K562 (cell line): ENCODE data around the gene LRRTM4.

Source experiments
- CTCF ChIP-seq, 3 experiments: IDR thresholded peaks in 2 of 3; conservative IDR thresholded peaks in 1 of 3; 2 replicates each; pipeline ENCODE4 v1.5.1; 2011 to 2012; ENCODE audit warnings: low read length in 3 of 3, mild to moderate bottlenecking in 3 of 3, control low read depth in 2 of 3, improper control_type of control experiment in 1 of 3, inconsistent platforms in 1 of 3, low read depth in 1 of 3, mixed read lengths in 1 of 3, moderate library complexity in 1 of 3; ENCODE audit not compliant: insufficient read depth in 2 of 3
- DDX20 ChIP-seq: fragments of 450-650 bp; IDR thresholded peaks from 2 replicates; pipeline ENCODE4 v1.6.1; 2016; ENCODE audit warnings: missing genetic modification characterization, low read depth, mild to moderate bottlenecking, missing compliant biosample characterization, moderate library complexity
- ELF4 ChIP-seq: fragments of 450-650 bp; formaldehyde crosslinking; IDR thresholded peaks from 2 replicates; pipeline ENCODE4 v1.4.0; 2022; ENCODE audit warnings: missing genetic modification characterization
- KDM1A ChIP-seq, 2 experiments: fragments of 450-650 bp; IDR thresholded peaks; 2 replicates each; pipeline ENCODE4 v1.6.1; 2016; ENCODE audit warnings: mild to moderate bottlenecking in 2 of 2
- NFIX ChIP-seq: fragments of 250-450 bp; sonication (Bioruptor Pico); IDR thresholded peaks from 2 replicates; pipeline ENCODE4 v1.4.0; 2020; ENCODE audit warnings: low read depth, mild to moderate bottlenecking, moderate library complexity
- POLR2AphosphoS5 ChIP-seq: IDR thresholded peaks from 2 replicates; pipeline ENCODE4 v1.6.1; 2011; ENCODE audit warnings: mild to moderate bottlenecking, low read depth, low read length, moderate library complexity; ENCODE audit not compliant: control insufficient read depth, insufficient read depth
- REST ChIP-seq, 2 experiments: fragments of 450-650 bp; formaldehyde crosslinking in 1 of 2; IDR thresholded peaks; 2 replicates each; pipeline versions ENCODE4 v1.4.0 to v1.6.1; 2014 to 2020; ENCODE audit warnings: mild to moderate bottlenecking in 2 of 2, borderline replicate concordance in 1 of 2, low read depth in 1 of 2
- SP1 ChIP-seq: sonication (generic); formaldehyde crosslinking; IDR thresholded peaks from 2 replicates; pipeline ENCODE4 v1.8.1; 2022; ENCODE audit warnings: mild to moderate bottlenecking, missing genetic modification reagents
- USF2 ChIP-seq: sonication (generic); formaldehyde crosslinking; IDR thresholded peaks from 2 replicates; pipeline ENCODE4 v1.5.0; 2020; ENCODE audit warnings: missing genetic modification reagents
- ZNF174 ChIP-seq: fragments of 250-450 bp; sonication (Bioruptor Pico); IDR thresholded peaks from 2 replicates; pipeline ENCODE4 v1.4.0; 2020; ENCODE audit warnings: mild to moderate bottlenecking

GRCh38 chr2:76721226-76721625 is 801.0 kb downstream of the LRRTM4 start:
- no peak for TF ChIP-seq DDX20 (tag)
- no peak for TF ChIP-seq ELF4
- no peak for TF ChIP-seq ZNF174 (CRISPR knock-in tag)
- no peak for TF ChIP-seq NFIX
- TF ChIP-seq REST (IDR thresholded peaks at IDR 0.05; ENCODE audit: borderline replicate concordance), result no peak
- no peak for TF ChIP-seq REST (CRISPR knock-in tag; IDR thresholded peaks at IDR 0.05; ENCODE audit: low read depth)
- no peak for TF ChIP-seq POLR2AphosphoS5
- no peak for TF ChIP-seq CTCF (IDR thresholded peaks at IDR 0.05 in 2 of 3, conservative IDR thresholded peaks at IDR 0.05 in 1 of 3; ENCODE audit: insufficient read depth in 2 of 3, low read depth in 1 of 3, low read length in 3 of 3)
- TF ChIP-seq USF2 (CRISPR knock-in tag), result no peak
- no peak for TF ChIP-seq SP1 (CRISPR knock-in tag)
- no peak for TF ChIP-seq KDM1A (IDR thresholded peaks at IDR 0.05)
